Testis (tissue), 3 donors: ENCODE measurements around the gene ATRIP. TPM values are rescaled to one million over a fixed set of nuclear protein-coding genes. Genes with fewer than 3 reads are reported as not detected.

Source experiments
- DNase-seq: peaks from one replicate; pipeline ENCODE4 v3.0.0-alpha.2; 2019
- H3K27ac ChIP-seq, 2 donors: fragments of 200-600 bp; sonication (generic); one replicate each; pipeline ENCODE4 v1.5.1; 2019
- H3K27me3 ChIP-seq: fragments of 200-600 bp; sonication (generic); one replicate; pipeline ENCODE4 v1.5.1; 2019
- H3K36me3 ChIP-seq: fragments of 200-600 bp; sonication (generic); one replicate; pipeline ENCODE4 v1.5.1; 2017; ENCODE audit warnings: low read depth; ENCODE audit errors: missing control alignments
- H3K4me1 ChIP-seq: fragments of 200-600 bp; sonication (generic); one replicate; pipeline ENCODE4 v1.5.1; 2019
- H3K4me3 ChIP-seq, 2 donors: fragments of 200-600 bp; sonication (generic); one replicate each; pipeline ENCODE4 v1.5.1; 2017 to 2019
- H3K9me3 ChIP-seq: fragments of 200-600 bp; sonication (generic); one replicate; pipeline ENCODE4 v1.5.1; 2017
- POLR2A ChIP-seq: fragments of 450-650 bp; IDR thresholded peaks from one replicate; pipeline ENCODE4 v1.6.1; 2017; ENCODE audit warnings: antibody characterized with exemption, mild to moderate bottlenecking, moderate library complexity
- WGBS, 2 donors: methylation state at CpG; one replicate each; pipeline ENCODE4 v1.1.5; 2018; 5-methylcytosine and 5-hydroxymethylcytosine counted together
- intact Hi-C: fragments of 100-400 bp; cut with DNase I; formaldehyde crosslinking; loops from one replicate; pipeline ENCODE4 v1.15.1; 2023; ENCODE audit warnings: low total_unique reads
- polyA plus RNA-seq: library from polyadenylated mRNA; stranded (reverse); fragments of 350-450 nt; fragmentation: Illumina TruSeq; extraction: RNeasy Lipid Tissue Mini Kit (QIAGEN cat#74804); gene quantifications from one replicate; pipeline ENCODE4 v1.2.3, GENCODE V29; 2014; ENCODE audit warnings: low read depth, low replicate concordance; ENCODE audit not compliant: insufficient read depth
- total RNA-seq, 2 donors: library from RNA; depleted of rRNA; stranded (reverse); fragments of >200 nt; gene quantifications; one replicate each; pipeline ENCODE4 v1.2.3, GENCODE V29; 2016
- TF ChIP-seq, protein P1 (sequence below), 3 experiments: fragments of 450-650 bp in 2 of 3; fragments of 200-600 bp in 1 of 3; sonication (generic) in 1 of 3; IDR thresholded peaks; one replicate each; pipeline ENCODE4 v1.5.1; 2016 to 2019; ENCODE audit warnings: antibody characterized with exemption in 3 of 3, mild to moderate bottlenecking in 2 of 3, moderate library complexity in 1 of 3

ATRIP gene
- total and polyA plus RNA-seq, 3 donors from 2014 or later, result 25.0 to 56.5 (median 26.3) TPM

DNA sequence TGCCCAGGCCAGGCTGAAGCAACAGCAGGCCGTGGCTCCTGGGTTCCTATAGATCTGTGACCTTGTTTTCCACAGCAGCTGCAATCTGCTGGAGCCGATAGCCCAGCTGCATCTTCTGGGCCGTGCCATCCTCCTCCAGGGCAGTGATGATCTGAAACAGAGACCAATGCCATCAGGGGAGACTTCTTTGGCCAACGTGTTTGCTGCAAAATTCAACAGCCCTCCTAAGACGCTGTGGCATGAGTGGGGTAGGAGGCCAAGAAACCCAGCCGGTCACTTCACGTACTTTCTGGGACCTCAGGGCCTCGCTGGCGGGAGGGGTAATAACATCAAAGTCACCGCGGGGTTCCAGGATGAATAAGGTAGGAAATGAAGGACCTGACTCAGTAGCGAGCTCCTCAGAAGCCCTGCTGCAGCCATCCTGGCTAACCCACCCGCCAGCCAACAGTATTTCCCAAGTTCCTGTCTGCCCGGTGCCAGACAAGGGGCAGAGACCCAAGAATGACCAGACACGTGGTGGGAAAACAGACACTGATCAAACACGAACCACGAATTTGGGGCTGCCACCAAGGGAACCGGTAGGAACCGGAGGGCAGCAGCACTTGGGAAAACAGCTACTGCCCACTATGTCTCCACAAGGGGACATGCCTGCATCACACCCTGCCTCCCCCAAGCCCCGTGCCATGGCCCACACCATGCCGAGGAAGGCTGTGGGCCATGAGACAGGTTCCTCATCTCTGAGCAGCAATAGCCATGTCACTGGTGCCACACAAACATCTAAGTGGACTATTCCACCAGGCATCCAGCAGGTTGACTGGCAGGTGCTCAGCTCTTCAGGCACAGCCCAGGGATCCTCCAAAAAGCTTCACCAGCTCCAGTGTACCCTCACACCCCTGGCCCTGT, 41.8 kb upstream of the ATRIP start:
- WGBS, 2 donors, result 82 to 87% methylated on average over 20 to 21 of the region's 21 CpGs
- Histone ChIP-seq H3K4me1 (peaks cover 5% of the 10 kb centered on the region), H3K4me3 (no peak overlapping the region), H3K27me3 (no peaks in the 10 kb centered on the region), H3K27ac (no peak overlapping the region), H3K36me3 (no peaks in the 10 kb centered on the region), H3K9me3 (no peaks in the 10 kb centered on the region)
- intact Hi-C loops, result loop anchor here (5.0 kb wide), 1 partner anchor 33 kb away; no protein-coding TSS in a partner anchor
- peak; percentile 11 for DNase-seq
- TF ChIP-seq POLR2A, result no peak

DNA sequence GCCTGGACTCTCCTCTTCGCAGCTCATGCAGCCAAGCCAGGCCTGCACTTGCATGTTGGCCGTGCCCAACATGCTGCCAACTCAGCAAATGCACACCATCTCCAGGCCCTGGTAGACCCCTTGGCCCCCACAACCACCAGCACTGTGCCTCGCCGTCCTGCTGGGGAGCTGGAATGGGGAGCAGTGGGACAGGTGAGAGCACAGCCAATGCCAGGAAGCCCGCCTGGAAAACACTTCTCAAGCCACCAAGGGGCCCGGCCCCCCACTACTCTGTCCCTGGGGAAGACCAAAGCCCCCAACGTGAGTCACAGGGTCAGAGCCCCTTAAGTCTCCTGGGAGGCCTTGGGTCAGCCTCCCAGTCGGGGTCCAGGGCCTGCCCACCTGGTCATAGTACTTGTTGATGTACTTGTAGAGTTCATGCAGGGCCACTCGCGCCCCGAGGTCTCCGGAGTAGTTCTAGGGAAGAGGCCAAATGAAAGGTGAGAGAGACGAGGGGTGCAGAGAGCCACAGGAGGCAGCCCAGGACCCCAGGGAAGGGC, 41.1 kb upstream of the ATRIP start:
- no peaks in the 10 kb centered on the region for H3K9me3 ChIP-seq
- H3K27me3 ChIP-seq, result no peaks in the 10 kb centered on the region
- intact Hi-C loops, result no loop called here
- DNase-seq, result no peak
- TF ChIP-seq, protein P1, sequence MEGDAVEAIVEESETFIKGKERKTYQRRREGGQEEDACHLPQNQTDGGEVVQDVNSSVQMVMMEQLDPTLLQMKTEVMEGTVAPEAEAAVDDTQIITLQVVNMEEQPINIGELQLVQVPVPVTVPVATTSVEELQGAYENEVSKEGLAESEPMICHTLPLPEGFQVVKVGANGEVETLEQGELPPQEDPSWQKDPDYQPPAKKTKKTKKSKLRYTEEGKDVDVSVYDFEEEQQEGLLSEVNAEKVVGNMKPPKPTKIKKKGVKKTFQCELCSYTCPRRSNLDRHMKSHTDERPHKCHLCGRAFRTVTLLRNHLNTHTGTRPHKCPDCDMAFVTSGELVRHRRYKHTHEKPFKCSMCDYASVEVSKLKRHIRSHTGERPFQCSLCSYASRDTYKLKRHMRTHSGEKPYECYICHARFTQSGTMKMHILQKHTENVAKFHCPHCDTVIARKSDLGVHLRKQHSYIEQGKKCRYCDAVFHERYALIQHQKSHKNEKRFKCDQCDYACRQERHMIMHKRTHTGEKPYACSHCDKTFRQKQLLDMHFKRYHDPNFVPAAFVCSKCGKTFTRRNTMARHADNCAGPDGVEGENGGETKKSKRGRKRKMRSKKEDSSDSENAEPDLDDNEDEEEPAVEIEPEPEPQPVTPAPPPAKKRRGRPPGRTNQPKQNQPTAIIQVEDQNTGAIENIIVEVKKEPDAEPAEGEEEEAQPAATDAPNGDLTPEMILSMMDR (IDR thresholded peaks at IDR 0.05), result no peak
- TF ChIP-seq POLR2A, result no peak
- no peak overlapping the region for H3K4me3 ChIP-seq
- peaks cover 5% of the 10 kb centered on the region for H3K4me1 ChIP-seq
- H3K36me3 ChIP-seq, result no peaks in the 10 kb centered on the region
- no peak overlapping the region for H3K27ac ChIP-seq
- 87 to 88% methylated on average over 13 of the region's 13 CpGs for WGBS, 2 donors

DNA sequence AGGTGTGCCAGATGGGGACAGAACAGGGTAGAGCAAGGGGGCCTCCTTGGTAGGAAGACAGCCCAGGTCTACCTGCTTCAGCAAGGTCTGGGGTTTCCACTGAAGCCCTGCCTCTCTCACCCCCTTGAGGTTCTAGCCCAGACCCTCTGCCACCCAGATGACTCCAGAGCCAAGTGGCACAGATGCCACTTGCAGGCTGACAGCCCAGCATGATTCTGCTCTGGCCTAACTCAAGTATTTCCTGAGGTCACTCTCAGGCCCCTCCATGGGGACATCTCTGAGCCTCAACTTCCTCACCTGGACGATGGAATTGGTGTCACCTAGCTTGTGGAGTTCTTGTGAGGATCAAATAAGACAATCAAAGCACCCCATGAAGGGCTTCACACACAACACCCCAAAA, 40.6 kb upstream of the ATRIP start:
- Histone ChIP-seq H3K36me3 (no peaks in the 10 kb centered on the region), H3K27ac (no peak overlapping the region), H3K4me1 (peaks cover 5% of the 10 kb centered on the region), H3K4me3 (no peak overlapping the region), H3K9me3 (no peaks in the 10 kb centered on the region), H3K27me3 (no peaks in the 10 kb centered on the region)
- intact Hi-C loops, result no loop called here
- TF ChIP-seq, protein P1 (IDR thresholded peaks at IDR 0.05), result no peak
- TF ChIP-seq POLR2A, result no peak
- no peak for DNase-seq
- WGBS, 2 donors, result 79% methylated on average over 1 of the region's 1 CpG; no CpG with 5 or more reads in 1 of the 2 donors

DNA sequence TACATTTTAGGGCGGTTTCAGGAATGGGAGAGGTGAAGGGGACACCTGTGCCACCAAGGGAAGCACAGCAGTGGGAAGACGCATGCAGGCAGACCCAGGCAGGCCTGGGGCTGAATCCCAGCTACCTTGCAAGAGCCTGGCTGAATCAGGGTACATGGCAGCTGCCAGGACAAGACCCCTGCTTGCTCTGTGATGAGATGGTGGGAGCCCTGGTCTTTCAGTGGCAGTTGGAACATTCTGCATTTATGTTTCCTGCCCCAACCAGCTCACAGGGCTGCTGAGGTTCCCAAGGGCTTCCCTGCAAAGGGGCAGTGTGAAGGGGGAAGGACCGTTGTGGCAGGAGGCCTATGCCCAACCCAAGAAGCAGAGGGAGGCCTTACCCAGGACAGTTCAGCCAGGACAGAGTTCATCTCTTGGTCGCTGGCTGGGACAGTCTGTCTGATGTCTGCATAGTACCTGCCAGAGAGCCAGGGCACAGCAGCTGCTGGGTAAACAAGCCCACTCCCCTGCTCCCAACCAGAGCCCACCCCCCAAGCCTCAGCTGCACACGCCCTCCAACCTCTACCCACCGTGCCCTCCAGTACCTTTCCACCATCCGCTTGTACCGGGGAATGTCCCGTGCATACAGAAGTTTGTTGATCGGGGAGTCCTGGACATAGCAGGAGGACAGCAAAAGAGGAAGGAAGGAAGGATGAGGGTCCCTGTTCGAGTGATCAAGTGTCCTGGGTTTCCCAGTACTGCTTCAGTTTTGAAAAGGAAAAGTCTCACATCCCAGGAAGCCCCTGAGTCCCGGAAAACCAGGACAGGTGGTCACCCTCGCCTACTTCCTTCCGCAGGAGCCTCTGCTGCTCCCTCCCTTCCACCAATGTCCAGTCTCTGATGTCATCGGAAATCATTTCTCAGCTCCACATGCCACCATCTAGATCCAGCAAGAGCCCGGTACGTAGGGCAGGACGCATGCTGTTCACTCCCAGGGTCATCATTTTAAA, 39.8 kb upstream of the ATRIP start:
- no peaks in the 10 kb centered on the region for H3K36me3 ChIP-seq
- WGBS, 2 donors, result 91 to 92% methylated on average over 18 of the region's 18 CpGs
- H3K9me3 ChIP-seq, result no peaks in the 10 kb centered on the region
- DNase-seq, result peak; percentile 9
- H3K4me1 ChIP-seq, result peaks cover 2% of the 10 kb centered on the region
- H3K27ac ChIP-seq, result no peak overlapping the region
- H3K27me3 ChIP-seq, result no peaks in the 10 kb centered on the region
- no peak overlapping the region for H3K4me3 ChIP-seq
- intact Hi-C loops, result no loop called here
- TF ChIP-seq, protein P1 (IDR thresholded peaks at IDR 0.05), result no peak
- TF ChIP-seq POLR2A, result no peak
